ENCODE measurements around the gene MPZL1. TPM values are rescaled to one million over a fixed set of nuclear protein-coding genes. Genes with fewer than 3 reads are reported as not detected.

MPZL1 gene
- total RNA-seq, 1 experiment from 2014 or later = 52.9 TPM

- no peak for ATAC-seq
- Histone ChIP-seq H2AFZ (ENCODE audit: low read depth, low read length, poor library complexity, severe bottlenecking) (no peak overlapping the region), H4K20me1 (ENCODE audit: insufficient read depth) (no peaks in the 10 kb centered on the region), H3K27ac (ENCODE audit: low read depth, low read length) (no peak overlapping the region), H3K36me3 (ENCODE audit: control insufficient read depth in 1 of 2, insufficient read depth in 2 of 2, low read length in 2 of 2) (no peaks in the 10 kb centered on the region), H3K9ac (ENCODE audit: low read length) (no peak overlapping the region), H3K79me2 (ENCODE audit: insufficient read depth, low read length) (no peaks in the 10 kb centered on the region), H3K4me2 (ENCODE audit: low read length) (no peak overlapping the region), H3K27me3 (ENCODE audit: insufficient read depth, low read length) (no peaks in the 10 kb centered on the region), H3K9me2 (ENCODE audit: insufficient read depth) (no peaks in the 10 kb centered on the region), H3K4me1 (ENCODE audit: control insufficient read depth in 1 of 2, insufficient read depth in 2 of 2, low read length in 2 of 2) (peaks cover 4 to 30% of the 10 kb centered on the region in 2 experiments; a peak in 3 of 4 replicates), H3K4me3 (replicated peaks in 1 of 2; ENCODE audit: low read depth in 1 of 2, low read length in 2 of 2) (no peak overlapping the region), H3K9me3 (ENCODE audit: control insufficient read depth in 1 of 2, insufficient read depth in 1 of 2, low read depth in 1 of 2, low read length in 2 of 2) (no peaks in the 10 kb centered on the region)
- BruUV-seq (replicated peaks) = no TSS peak
- no peak for DNase-seq (ENCODE audit: low read depth, low spot score)
- TF ChIP-seq SP1 (IDR thresholded peaks at IDR 0.05; ENCODE audit: low read depth) = no peak
- TF ChIP-seq, protein P1, sequence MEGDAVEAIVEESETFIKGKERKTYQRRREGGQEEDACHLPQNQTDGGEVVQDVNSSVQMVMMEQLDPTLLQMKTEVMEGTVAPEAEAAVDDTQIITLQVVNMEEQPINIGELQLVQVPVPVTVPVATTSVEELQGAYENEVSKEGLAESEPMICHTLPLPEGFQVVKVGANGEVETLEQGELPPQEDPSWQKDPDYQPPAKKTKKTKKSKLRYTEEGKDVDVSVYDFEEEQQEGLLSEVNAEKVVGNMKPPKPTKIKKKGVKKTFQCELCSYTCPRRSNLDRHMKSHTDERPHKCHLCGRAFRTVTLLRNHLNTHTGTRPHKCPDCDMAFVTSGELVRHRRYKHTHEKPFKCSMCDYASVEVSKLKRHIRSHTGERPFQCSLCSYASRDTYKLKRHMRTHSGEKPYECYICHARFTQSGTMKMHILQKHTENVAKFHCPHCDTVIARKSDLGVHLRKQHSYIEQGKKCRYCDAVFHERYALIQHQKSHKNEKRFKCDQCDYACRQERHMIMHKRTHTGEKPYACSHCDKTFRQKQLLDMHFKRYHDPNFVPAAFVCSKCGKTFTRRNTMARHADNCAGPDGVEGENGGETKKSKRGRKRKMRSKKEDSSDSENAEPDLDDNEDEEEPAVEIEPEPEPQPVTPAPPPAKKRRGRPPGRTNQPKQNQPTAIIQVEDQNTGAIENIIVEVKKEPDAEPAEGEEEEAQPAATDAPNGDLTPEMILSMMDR (IDR thresholded peaks at IDR 0.05 in 2 of 3, conservative IDR thresholded peaks at IDR 0.05 in 1 of 3; ENCODE audit: borderline replicate concordance in 1 of 3, insufficient read depth in 1 of 3, low read depth in 2 of 3, low read length in 2 of 3) = no peak
- TF ChIP-seq EZH2phosphoT487 (IDR thresholded peaks at IDR 0.05; ENCODE audit: borderline replicate concordance) = no peak
- no peak for TF ChIP-seq ZBTB33 (IDR thresholded peaks at IDR 0.05; ENCODE audit: extremely low read depth, insufficient replicate concordance, low read length)
- no peak for TF ChIP-seq SRF (IDR thresholded peaks at IDR 0.05; ENCODE audit: low read depth)
- no peak for TF ChIP-seq RAD21 (IDR thresholded peaks at IDR 0.05; ENCODE audit: low read depth)
- no peak for TF ChIP-seq ATF3 (IDR thresholded peaks at IDR 0.05)
- TF ChIP-seq JUND (IDR thresholded peaks at IDR 0.05) = no peak
- no peak for TF ChIP-seq FOSL1 (IDR thresholded peaks at IDR 0.05; ENCODE audit: low read depth)
- no peak for TF ChIP-seq ZFX (IDR thresholded peaks at IDR 0.05)
- TF ChIP-seq SIN3A (IDR thresholded peaks at IDR 0.05; ENCODE audit: low read depth) = no peak
- TF ChIP-seq EGR1 (IDR thresholded peaks at IDR 0.05; ENCODE audit: low read depth) = no peak
- TF ChIP-seq POLR2A (IDR thresholded peaks at IDR 0.05; ENCODE audit: borderline replicate concordance, extremely low read depth, insufficient read depth, insufficient read length) = no peak
- RAD21 ChIA-PET (ENCODE audit: low non-redundant PET in 1 of 2, low total read pairs in 2 of 2, uncharacterized antibody in 2 of 2, unreplicated experiment in 2 of 2) = no interaction called here
- CTCF ChIA-PET = no interaction called here
- POLR2A ChIA-PET = no interaction called here
- intact Hi-C loops (cut with micrococcal nuclease) = no loop called here
Measured at GRCh38 chr1:167821356-167821685, 99.5 kb downstream of the MPZL1 start.
